NB4 (cell line): ENCODE data around the gene SYTL3.

Experiments used
- MAX ChIP-seq: IDR thresholded peaks from 2 replicates; pipeline ENCODE4 v1.6.1; 2011; ENCODE audit warnings: low read depth, low read length
- MYC ChIP-seq: IDR thresholded peaks from 2 replicates; pipeline ENCODE4 v1.6.1; 2011; ENCODE audit warnings: low read depth, low read length
- POLR2A ChIP-seq: IDR thresholded peaks from 2 replicates; pipeline ENCODE4 v1.6.1; 2011; ENCODE audit warnings: mild to moderate bottlenecking; ENCODE audit not compliant: insufficient read length; ENCODE audit errors: extremely low read depth
- TF ChIP-seq, protein P1 (sequence below): IDR thresholded peaks from one replicate; pipeline ENCODE4 v1.5.1; 2012; ENCODE audit warnings: low read depth, low read length

DNA sequence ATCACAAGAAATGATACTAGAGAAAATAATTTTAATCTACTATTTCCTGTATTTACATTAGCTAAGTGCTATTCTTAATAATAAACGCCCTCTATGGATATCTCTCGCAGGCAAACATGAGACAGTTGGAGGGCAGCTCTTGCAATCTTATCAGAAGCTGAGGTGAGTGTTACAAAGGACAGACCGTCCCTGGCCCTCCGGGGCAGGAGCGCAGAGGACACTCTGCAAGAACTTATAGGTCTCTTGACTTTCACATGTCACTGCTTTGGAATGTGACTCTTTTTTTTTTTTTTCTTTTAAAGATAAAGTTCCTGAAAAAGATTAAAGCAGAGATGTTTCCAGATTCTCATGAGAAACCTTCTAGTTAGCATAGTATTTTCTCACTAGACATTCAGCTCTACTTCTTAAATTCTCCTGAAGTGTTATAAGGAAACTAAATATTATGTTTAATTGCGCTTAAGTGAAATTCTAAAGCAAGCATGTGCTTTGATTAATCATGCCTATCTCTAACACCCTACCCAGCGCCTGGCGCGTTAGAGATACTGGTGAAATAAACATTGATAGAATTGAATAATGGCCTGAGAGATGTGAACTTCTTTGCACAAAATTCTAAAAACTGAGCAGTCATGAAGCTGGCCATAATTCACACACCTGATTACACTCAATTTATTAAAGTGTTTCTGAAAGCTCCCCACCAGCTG, 57.4 kb downstream of the SYTL3 start:
- TF ChIP-seq, protein P1, sequence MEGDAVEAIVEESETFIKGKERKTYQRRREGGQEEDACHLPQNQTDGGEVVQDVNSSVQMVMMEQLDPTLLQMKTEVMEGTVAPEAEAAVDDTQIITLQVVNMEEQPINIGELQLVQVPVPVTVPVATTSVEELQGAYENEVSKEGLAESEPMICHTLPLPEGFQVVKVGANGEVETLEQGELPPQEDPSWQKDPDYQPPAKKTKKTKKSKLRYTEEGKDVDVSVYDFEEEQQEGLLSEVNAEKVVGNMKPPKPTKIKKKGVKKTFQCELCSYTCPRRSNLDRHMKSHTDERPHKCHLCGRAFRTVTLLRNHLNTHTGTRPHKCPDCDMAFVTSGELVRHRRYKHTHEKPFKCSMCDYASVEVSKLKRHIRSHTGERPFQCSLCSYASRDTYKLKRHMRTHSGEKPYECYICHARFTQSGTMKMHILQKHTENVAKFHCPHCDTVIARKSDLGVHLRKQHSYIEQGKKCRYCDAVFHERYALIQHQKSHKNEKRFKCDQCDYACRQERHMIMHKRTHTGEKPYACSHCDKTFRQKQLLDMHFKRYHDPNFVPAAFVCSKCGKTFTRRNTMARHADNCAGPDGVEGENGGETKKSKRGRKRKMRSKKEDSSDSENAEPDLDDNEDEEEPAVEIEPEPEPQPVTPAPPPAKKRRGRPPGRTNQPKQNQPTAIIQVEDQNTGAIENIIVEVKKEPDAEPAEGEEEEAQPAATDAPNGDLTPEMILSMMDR, result no peak
- no peak for TF ChIP-seq MYC
- TF ChIP-seq POLR2A, result no peak
- no peak for TF ChIP-seq MAX
